Mesendoderm (in vitro differentiated cells): ENCODE measurements around the gene KDM3A.

ENCODE experiments used
- DNase-seq: peaks from one replicate; pipeline ENCODE4 v3.0.0; 2013
- H2AK5ac ChIP-seq: 2 replicates; pipeline ENCODE4 v1.6.1; 2013; ENCODE audit warnings: low read length, inconsistent platforms
- H2BK120ac ChIP-seq: 2 replicates; pipeline ENCODE4 v1.6.1; 2013; ENCODE audit warnings: low read depth, mild to moderate bottlenecking, low read length, moderate library complexity, mixed read lengths
- H2BK15ac ChIP-seq: replicated peaks from 2 replicates; pipeline ENCODE4 v1.6.1; 2013; ENCODE audit warnings: low read depth, mild to moderate bottlenecking, moderate library complexity
- H2BK5ac ChIP-seq: 2 replicates; pipeline ENCODE4 v1.6.1; 2013; ENCODE audit warnings: low read length, inconsistent platforms
- H3K18ac ChIP-seq: 2 replicates; pipeline ENCODE4 v1.6.1; 2013; ENCODE audit warnings: mild to moderate bottlenecking, low read length, mixed read lengths
- H3K23ac ChIP-seq: one replicate; pipeline ENCODE4 v1.6.1; 2013; ENCODE audit warnings: low read length
- H3K27ac ChIP-seq: 2 replicates; pipeline ENCODE4 v1.5.1; 2013; ENCODE audit warnings: low read depth, mild to moderate bottlenecking, inconsistent platforms, low read length, moderate library complexity
- H3K27me3 ChIP-seq: 2 replicates; pipeline ENCODE4 v1.6.1; 2013; ENCODE audit warnings: low read length, control low read depth, mild to moderate bottlenecking, inconsistent platforms; ENCODE audit not compliant: insufficient read depth, poor library complexity
- H3K36me3 ChIP-seq: 2 replicates; pipeline ENCODE4 v1.6.1; 2013; ENCODE audit warnings: low read length, inconsistent platforms; ENCODE audit not compliant: control insufficient read depth, insufficient read depth
- H3K4ac ChIP-seq: one replicate; pipeline ENCODE4 v1.6.1; 2013; ENCODE audit warnings: low read depth, mild to moderate bottlenecking, low read length, moderate library complexity
- H3K4me1 ChIP-seq: 2 replicates; pipeline ENCODE4 v1.6.1; 2013; ENCODE audit warnings: low read depth, low read length, inconsistent platforms; ENCODE audit not compliant: control insufficient read depth
- H3K4me2 ChIP-seq: 2 replicates; pipeline ENCODE4 v1.6.1; 2013; ENCODE audit warnings: low read length
- H3K4me3 ChIP-seq: 2 replicates; pipeline ENCODE4 v1.5.1; 2013; ENCODE audit warnings: mild to moderate bottlenecking, low read length
- H3K56ac ChIP-seq: one replicate; pipeline ENCODE4 v1.6.1; 2013; ENCODE audit warnings: low read length
- H3K79me1 ChIP-seq: 2 replicates; pipeline ENCODE4 v1.6.1; 2013; ENCODE audit warnings: low read length, inconsistent platforms
- H3K79me2 ChIP-seq: 2 replicates; pipeline ENCODE4 v1.6.1; 2013; ENCODE audit warnings: mild to moderate bottlenecking, low read length; ENCODE audit not compliant: control insufficient read depth, insufficient read depth
- H3K9ac ChIP-seq: 2 replicates; pipeline ENCODE4 v1.6.1; 2013; ENCODE audit warnings: low read length, inconsistent platforms
- H4K5ac ChIP-seq: one replicate; pipeline ENCODE4 v1.6.1; 2013; ENCODE audit warnings: low read length
- H4K8ac ChIP-seq: one replicate; pipeline ENCODE4 v1.6.1; 2013; ENCODE audit warnings: low read depth, mild to moderate bottlenecking, control low read depth, low read length, moderate library complexity
- WGBS: extraction: QIAGEN DNeasy Blood & Tissue Kit; methylation state at CpG from one replicate; pipeline ENCODE4 v1.1.7; 2013; ENCODE audit warnings: low lambda C conversion rate, missing lambda C conversion rate; ENCODE audit not compliant: insufficient coverage; ENCODE audit errors: extremely low coverage; 5-methylcytosine and 5-hydroxymethylcytosine counted together

The KDM3A gene

GRCh38 chr2:86507600-86507999 lies 66.4 kb downstream of the KDM3A start:
- Histone ChIP-seq H3K18ac (no peak overlapping the region), H2BK5ac (no peak overlapping the region), H3K27me3 (no peaks in the 10 kb centered on the region), H2BK15ac (no peak overlapping the region), H4K8ac (no peak overlapping the region), H3K79me1 (no peaks in the 10 kb centered on the region), H3K23ac (no peak overlapping the region), H2AK5ac (no peak overlapping the region), H3K56ac (no peak overlapping the region), H3K4me2 (no peak overlapping the region), H3K36me3 (no peaks in the 10 kb centered on the region), H3K4me3 (no peak overlapping the region), H4K5ac (no peak overlapping the region), H2BK120ac (no peak overlapping the region), H3K9ac (no peak overlapping the region), H3K27ac (no peak overlapping the region), H3K4me1 (no peaks in the 10 kb centered on the region), H3K79me2 (no peaks in the 10 kb centered on the region), H3K4ac (no peak overlapping the region)
- no CpG with 5 or more reads among the region's 7 CpGs for WGBS
- DNase-seq = no peak

- no peak overlapping the region for H2BK5ac ChIP-seq
- no peak overlapping the region for H2BK15ac ChIP-seq
- no peak overlapping the region for H4K8ac ChIP-seq
- DNase-seq = no peak
- no peak overlapping the region for H3K9ac ChIP-seq
- H3K56ac ChIP-seq = no peak overlapping the region
- H3K4me2 ChIP-seq = no peak overlapping the region
- H3K79me1 ChIP-seq = no peaks in the 10 kb centered on the region
- H3K23ac ChIP-seq = no peak overlapping the region
- no peak overlapping the region for H3K18ac ChIP-seq
- no peak overlapping the region for H3K27ac ChIP-seq
- no peaks in the 10 kb centered on the region for H3K27me3 ChIP-seq
- H3K4me3 ChIP-seq = no peak overlapping the region
- no peaks in the 10 kb centered on the region for H3K79me2 ChIP-seq
- H3K4me1 ChIP-seq = no peaks in the 10 kb centered on the region
- no peak overlapping the region for H3K4ac ChIP-seq
- H2AK5ac ChIP-seq = no peak overlapping the region
- H3K36me3 ChIP-seq = no peaks in the 10 kb centered on the region
- H2BK120ac ChIP-seq = no peak overlapping the region
- WGBS = no CpG with 5 or more reads among the region's 4 CpGs
- H4K5ac ChIP-seq = no peak overlapping the region
Measured at GRCh38 chr2:86510436-86510933, 69.3 kb downstream of the KDM3A start.

DNA sequence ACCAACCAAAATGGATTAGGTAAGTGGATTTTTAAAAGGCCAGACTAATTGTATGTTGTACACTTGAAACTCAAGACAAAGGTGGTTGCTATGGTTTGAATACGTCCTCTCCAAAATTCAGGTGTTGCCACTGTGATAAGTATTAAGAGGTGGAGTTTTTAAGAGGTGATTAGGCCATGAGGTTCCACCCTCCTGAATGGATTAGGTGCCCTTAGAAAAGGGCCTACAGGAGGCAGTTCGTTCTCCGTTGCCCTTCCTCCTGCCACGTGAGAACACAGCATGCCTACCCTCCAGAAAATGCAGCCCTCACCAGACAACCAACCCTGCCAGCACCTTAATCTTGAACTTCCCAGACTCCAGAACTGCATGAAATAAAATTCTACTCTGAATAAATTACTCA lies 70.9 kb downstream of the KDM3A start:
- H4K8ac ChIP-seq = no peak overlapping the region
- no peaks in the 10 kb centered on the region for H3K79me1 ChIP-seq
- no peak overlapping the region for H4K5ac ChIP-seq
- H3K9ac ChIP-seq = no peak overlapping the region
- no peak overlapping the region for H3K18ac ChIP-seq
- no peaks in the 10 kb centered on the region for H3K4me1 ChIP-seq
- H3K27me3 ChIP-seq = no peaks in the 10 kb centered on the region
- H3K4ac ChIP-seq = no peak overlapping the region
- H3K4me3 ChIP-seq = no peak overlapping the region
- H3K23ac ChIP-seq = no peak overlapping the region
- no peak overlapping the region for H3K56ac ChIP-seq
- H2AK5ac ChIP-seq = no peak overlapping the region
- WGBS = no CpG with 5 or more reads among the region's 4 CpGs
- H3K27ac ChIP-seq = no peak overlapping the region
- H2BK15ac ChIP-seq = no peak overlapping the region
- no peak overlapping the region for H3K4me2 ChIP-seq
- H3K36me3 ChIP-seq = no peaks in the 10 kb centered on the region
- no peak overlapping the region for H2BK5ac ChIP-seq
- no peaks in the 10 kb centered on the region for H3K79me2 ChIP-seq
- no peak for DNase-seq
- H2BK120ac ChIP-seq = no peak overlapping the region

GRCh38 chr2:86512892-86513291 lies 71.7 kb downstream of the KDM3A start:
- Histone ChIP-seq H2BK120ac (no peak overlapping the region), H3K4ac (no peak overlapping the region), H3K23ac (no peak overlapping the region), H3K27me3 (no peaks in the 10 kb centered on the region), H3K9ac (no peak overlapping the region), H3K18ac (no peak overlapping the region), H3K4me1 (no peaks in the 10 kb centered on the region), H3K27ac (no peak overlapping the region), H3K56ac (no peak overlapping the region), H3K36me3 (no peaks in the 10 kb centered on the region), H4K5ac (no peak overlapping the region), H3K79me2 (no peaks in the 10 kb centered on the region), H3K4me3 (no peak overlapping the region), H2BK5ac (no peak overlapping the region), H4K8ac (no peak overlapping the region), H3K4me2 (no peak overlapping the region), H2BK15ac (no peak overlapping the region), H3K79me1 (no peaks in the 10 kb centered on the region), H2AK5ac (no peak overlapping the region)
- WGBS = no CpG with 5 or more reads among the region's 2 CpGs
- DNase-seq = no peak

DNA sequence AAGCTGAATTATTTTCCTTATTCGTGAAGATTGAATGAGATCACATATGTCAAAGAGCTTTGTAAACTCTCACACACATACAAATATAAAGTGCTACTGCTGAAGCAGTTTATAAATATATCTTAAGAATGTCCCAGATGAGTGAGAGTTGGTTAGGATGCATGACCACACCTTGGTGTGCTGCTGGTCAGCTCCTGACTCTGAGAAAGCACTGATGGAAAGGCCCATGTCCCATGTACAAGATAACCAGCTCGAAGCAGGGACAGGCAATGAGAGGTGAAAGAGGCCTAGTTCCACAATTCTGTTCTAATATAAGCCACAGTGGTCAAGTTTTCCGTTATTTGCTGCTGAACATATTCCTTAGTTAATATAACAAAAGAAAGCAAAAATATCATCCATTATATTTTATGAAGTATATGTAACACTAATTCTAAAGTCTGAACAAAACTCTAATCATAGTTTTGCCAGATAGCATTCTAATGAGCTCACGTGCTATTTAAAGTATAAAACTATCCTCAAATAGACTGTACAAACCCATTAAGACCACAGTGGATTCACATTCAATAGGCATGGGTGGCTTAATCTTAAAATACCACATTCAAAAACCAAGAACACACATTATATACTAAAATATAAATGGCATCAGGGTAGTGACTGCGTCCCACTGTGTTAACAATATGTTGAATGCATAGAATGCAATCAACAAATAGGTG lies 72.9 kb downstream of the KDM3A start:
- Histone ChIP-seq H4K5ac (no peak overlapping the region), H3K56ac (no peak overlapping the region), H2BK15ac (no peak overlapping the region), H3K23ac (no peak overlapping the region), H4K8ac (no peak overlapping the region), H3K79me1 (no peaks in the 10 kb centered on the region), H3K27me3 (no peaks in the 10 kb centered on the region), H2AK5ac (no peak overlapping the region), H3K79me2 (no peaks in the 10 kb centered on the region), H3K4me1 (no peaks in the 10 kb centered on the region), H2BK120ac (no peak overlapping the region), H3K4ac (no peak overlapping the region), H2BK5ac (no peak overlapping the region), H3K18ac (no peak overlapping the region), H3K36me3 (no peaks in the 10 kb centered on the region), H3K27ac (no peak overlapping the region), H3K9ac (no peak overlapping the region), H3K4me2 (no peak overlapping the region), H3K4me3 (no peak overlapping the region)
- no CpG with 5 or more reads among the region's 5 CpGs for WGBS
- no peak for DNase-seq

DNA sequence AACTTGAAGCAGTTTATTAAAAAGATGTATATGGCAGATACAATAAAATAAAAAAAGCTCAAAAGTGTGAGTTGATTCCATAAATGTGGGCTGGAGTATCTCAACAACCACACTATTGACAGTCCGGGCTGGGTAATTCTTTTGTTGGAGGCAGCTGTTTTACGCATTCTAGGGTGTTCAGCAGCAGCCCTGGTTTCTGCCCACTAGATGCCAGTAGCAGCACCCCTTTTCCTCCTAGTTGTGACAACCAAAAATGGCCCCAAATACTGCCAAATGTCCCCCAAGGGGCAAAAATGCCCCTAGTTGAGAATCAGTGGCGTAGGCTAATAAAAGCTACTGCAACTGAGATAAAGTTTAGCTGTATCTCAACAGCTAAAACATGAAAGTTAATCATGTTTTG lies 77.3 kb downstream of the KDM3A start:
- Histone ChIP-seq H3K79me2 (no peaks in the 10 kb centered on the region), H3K23ac (no peak overlapping the region), H2AK5ac (no peak overlapping the region), H2BK5ac (no peak overlapping the region), H3K18ac (no peak overlapping the region), H3K4me2 (no peak overlapping the region), H2BK15ac (no peak overlapping the region), H3K27me3 (no peaks in the 10 kb centered on the region), H3K4me1 (no peaks in the 10 kb centered on the region), H3K36me3 (no peaks in the 10 kb centered on the region), H3K79me1 (no peaks in the 10 kb centered on the region), H3K4me3 (no peak overlapping the region), H3K4ac (no peak overlapping the region), H2BK120ac (no peak overlapping the region), H3K27ac (no peak overlapping the region), H3K56ac (no peak overlapping the region), H4K5ac (no peak overlapping the region), H3K9ac (no peak overlapping the region), H4K8ac (no peak overlapping the region)
- peak; percentile 5 for DNase-seq
- no CpG with 5 or more reads among the region's 3 CpGs for WGBS
